HepG2 (cell line): Measurements from ENCODE around the gene TRMU. TPM values are rescaled to one million over a fixed set of nuclear protein-coding genes. Genes with fewer than 3 reads are reported as not detected.

Source experiments
- AGO1 ChIP-seq: fragments of 200-400 bp; formaldehyde crosslinking; IDR thresholded peaks from 2 replicates; pipeline ENCODE4 v1.6.1; 2017; ENCODE audit warnings: mild to moderate bottlenecking, low read depth, low read length, moderate library complexity; ENCODE audit not compliant: poor library complexity, severe bottlenecking
- ARNT ChIP-seq: fragments of 450-650 bp; IDR thresholded peaks from 2 replicates; pipeline ENCODE4 v1.6.1; 2017
- CENPT ChIP-seq: sonication (generic); formaldehyde crosslinking; IDR thresholded peaks from 2 replicates; pipeline ENCODE4 v1.8.0; 2022; ENCODE audit warnings: low read depth, mild to moderate bottlenecking, moderate library complexity, missing genetic modification reagents
- CREB1 ChIP-seq, 2 experiments: fragments of 450-650 bp in 1 of 2; IDR thresholded peaks; 2 replicates each; pipeline ENCODE4 v1.6.1; 2016 to 2017; ENCODE audit warnings: control low read depth in 1 of 2, mild to moderate bottlenecking in 1 of 2, missing compliant biosample characterization in 1 of 2, missing genetic modification characterization in 1 of 2
- NR2F2 ChIP-seq: IDR thresholded peaks from 2 replicates; pipeline ENCODE4 v1.6.1; 2012; ENCODE audit warnings: low read depth, inconsistent platforms, borderline replicate concordance
- SNAI1 ChIP-seq: sonication (generic); formaldehyde crosslinking; IDR thresholded peaks from 2 replicates; pipeline ENCODE4 v1.5.0; 2020; ENCODE audit warnings: mild to moderate bottlenecking, missing genetic modification reagents, borderline replicate concordance
- SNRNP70 ChIP-seq: fragments of 200-400 bp; formaldehyde crosslinking; IDR thresholded peaks from 2 replicates; pipeline ENCODE4 v1.6.1; 2017; ENCODE audit warnings: mild to moderate bottlenecking, low read depth, low read length, moderate library complexity
- SP5 ChIP-seq: IDR thresholded peaks from 2 replicates; pipeline ENCODE4 v1.6.1; 2016; ENCODE audit warnings: low read depth, borderline replicate concordance
- ZIK1 ChIP-seq: sonication (generic); formaldehyde crosslinking; IDR thresholded peaks from 2 replicates; pipeline ENCODE4 v1.5.0; 2020; ENCODE audit warnings: mild to moderate bottlenecking, low read depth, missing genetic modification reagents, borderline replicate concordance
- ZNF616 ChIP-seq: sonication (generic); formaldehyde crosslinking; IDR thresholded peaks from 2 replicates; pipeline ENCODE4 v1.5.0; 2020; ENCODE audit warnings: low read depth, mild to moderate bottlenecking, missing genetic modification reagents
- ZNF652 ChIP-seq: IDR thresholded peaks from 2 replicates; pipeline ENCODE4 v1.6.1; 2016; ENCODE audit warnings: low read depth, borderline replicate concordance
- polyA plus RNA-seq, 8 experiments: library from polyadenylated mRNA; depleted of rRNA in 3 of 8; stranded (reverse) in 7 of 8; unstranded in 1 of 8; fragments of >200 nt; fragmentation: Illumina TruSeq in 4 of 8; extraction: Trizol in 4 of 8; gene quantifications; 2 replicates each; pipeline versions ENCODE4 v1.2.1 to v1.2.3, GENCODE V29; 2011 to 2016; ENCODE audit warnings: low read depth in 4 of 8, missing spikeins in 1 of 8, mixed read lengths in 1 of 8; ENCODE audit not compliant: insufficient read depth in 1 of 8
- total RNA-seq, 5 experiments: library from RNA; depleted of rRNA; stranded (reverse); fragments of >200 nt; fragmentation: Illumina TruSeq; extraction: Trizol; gene quantifications; 2 replicates each; pipeline ENCODE4 v1.2.3, GENCODE V29; 2016; ENCODE audit warnings: low read depth in 1 of 5
- TF ChIP-seq, protein P1 (sequence below): sonication (generic); formaldehyde crosslinking; IDR thresholded peaks from 2 replicates; pipeline ENCODE4 v1.8.0; 2022; ENCODE audit warnings: mild to moderate bottlenecking, missing genetic modification reagents, moderate library complexity
- TF ChIP-seq, protein P2 (sequence below): sonication (generic); formaldehyde crosslinking; IDR thresholded peaks from 2 replicates; pipeline ENCODE4 v1.4.0; 2020; ENCODE audit warnings: missing genetic modification reagents, borderline replicate concordance
- TF ChIP-seq, protein P3 (sequence below): sonication (generic); formaldehyde crosslinking; conservative IDR thresholded peaks from 2 replicates; pipeline ENCODE4 v1.4.0; 2020; ENCODE audit warnings: missing genetic modification reagents
- TF ChIP-seq, protein P4 (sequence below): sonication (generic); formaldehyde crosslinking; IDR thresholded peaks from 2 replicates; pipeline ENCODE4 v1.9.0; 2021; ENCODE audit warnings: missing genetic modification reagents, borderline replicate concordance
- TF ChIP-seq, protein P5 (sequence below): sonication (generic); formaldehyde crosslinking; IDR thresholded peaks from 2 replicates; pipeline ENCODE4 v1.4.0; 2020; ENCODE audit warnings: missing genetic modification reagents
- TF ChIP-seq, protein P6 (sequence below): sonication (generic); formaldehyde crosslinking; IDR thresholded peaks from 2 replicates; pipeline ENCODE4 v1.4.0; 2020; ENCODE audit warnings: missing genetic modification reagents, borderline replicate concordance

TRMU gene
- total and polyA plus RNA-seq, 2 of the 13 experiments (the other 11 are each of a cell fraction or from before 2014, with no cell fraction given): 31.0 to 50.2 TPM

DNA sequence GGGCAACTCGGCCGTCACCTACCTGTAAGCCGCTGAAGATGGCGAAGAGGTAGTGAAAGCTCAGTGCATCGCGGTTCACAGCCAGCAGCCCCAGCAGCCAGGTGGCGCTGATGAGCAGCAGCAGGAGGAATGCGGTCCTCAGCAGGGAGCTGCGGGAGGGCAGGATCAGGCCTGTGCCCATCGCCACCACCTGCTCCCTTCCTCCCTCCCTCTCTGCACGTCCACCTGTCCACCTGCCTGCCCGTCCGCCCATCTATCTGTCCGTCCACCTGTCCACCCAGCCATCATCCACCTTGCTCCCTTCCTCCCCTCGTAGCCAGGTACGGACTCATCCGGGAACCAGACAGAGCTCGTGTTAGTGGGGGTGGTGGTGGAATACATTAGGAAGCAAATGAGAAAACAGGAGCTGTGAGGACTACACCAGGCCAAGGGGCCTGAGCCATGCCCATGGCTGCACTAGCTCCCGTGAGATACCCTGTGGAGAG, 32.2 kb downstream of the TRMU start (continued):
- TF ChIP-seq, protein P1, sequence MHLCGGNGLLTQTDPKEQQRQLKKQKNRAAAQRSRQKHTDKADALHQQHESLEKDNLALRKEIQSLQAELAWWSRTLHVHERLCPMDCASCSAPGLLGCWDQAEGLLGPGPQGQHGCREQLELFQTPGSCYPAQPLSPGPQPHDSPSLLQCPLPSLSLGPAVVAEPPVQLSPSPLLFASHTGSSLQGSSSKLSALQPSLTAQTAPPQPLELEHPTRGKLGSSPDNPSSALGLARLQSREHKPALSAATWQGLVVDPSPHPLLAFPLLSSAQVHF (CRISPR knock-in tag): no peak
- no peak for TF ChIP-seq ZIK1 (CRISPR knock-in tag)
- no peak for TF ChIP-seq ARNT
- no peak for TF ChIP-seq CENPT (CRISPR knock-in tag)
- TF ChIP-seq, protein P2, sequence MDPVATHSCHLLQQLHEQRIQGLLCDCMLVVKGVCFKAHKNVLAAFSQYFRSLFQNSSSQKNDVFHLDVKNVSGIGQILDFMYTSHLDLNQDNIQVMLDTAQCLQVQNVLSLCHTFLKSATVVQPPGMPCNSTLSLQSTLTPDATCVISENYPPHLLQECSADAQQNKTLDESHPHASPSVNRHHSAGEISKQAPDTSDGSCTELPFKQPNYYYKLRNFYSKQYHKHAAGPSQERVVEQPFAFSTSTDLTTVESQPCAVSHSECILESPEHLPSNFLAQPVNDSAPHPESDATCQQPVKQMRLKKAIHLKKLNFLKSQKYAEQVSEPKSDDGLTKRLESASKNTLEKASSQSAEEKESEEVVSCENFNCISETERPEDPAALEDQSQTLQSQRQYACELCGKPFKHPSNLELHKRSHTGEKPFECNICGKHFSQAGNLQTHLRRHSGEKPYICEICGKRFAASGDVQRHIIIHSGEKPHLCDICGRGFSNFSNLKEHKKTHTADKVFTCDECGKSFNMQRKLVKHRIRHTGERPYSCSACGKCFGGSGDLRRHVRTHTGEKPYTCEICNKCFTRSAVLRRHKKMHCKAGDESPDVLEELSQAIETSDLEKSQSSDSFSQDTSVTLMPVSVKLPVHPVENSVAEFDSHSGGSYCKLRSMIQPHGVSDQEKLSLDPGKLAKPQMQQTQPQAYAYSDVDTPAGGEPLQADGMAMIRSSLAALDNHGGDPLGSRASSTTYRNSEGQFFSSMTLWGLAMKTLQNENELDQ: no peak
- TF ChIP-seq, protein P3, sequence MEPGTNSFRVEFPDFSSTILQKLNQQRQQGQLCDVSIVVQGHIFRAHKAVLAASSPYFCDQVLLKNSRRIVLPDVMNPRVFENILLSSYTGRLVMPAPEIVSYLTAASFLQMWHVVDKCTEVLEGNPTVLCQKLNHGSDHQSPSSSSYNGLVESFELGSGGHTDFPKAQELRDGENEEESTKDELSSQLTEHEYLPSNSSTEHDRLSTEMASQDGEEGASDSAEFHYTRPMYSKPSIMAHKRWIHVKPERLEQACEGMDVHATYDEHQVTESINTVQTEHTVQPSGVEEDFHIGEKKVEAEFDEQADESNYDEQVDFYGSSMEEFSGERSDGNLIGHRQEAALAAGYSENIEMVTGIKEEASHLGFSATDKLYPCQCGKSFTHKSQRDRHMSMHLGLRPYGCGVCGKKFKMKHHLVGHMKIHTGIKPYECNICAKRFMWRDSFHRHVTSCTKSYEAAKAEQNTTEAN: no peak
- no peak for TF ChIP-seq AGO1
- TF ChIP-seq, protein P4, sequence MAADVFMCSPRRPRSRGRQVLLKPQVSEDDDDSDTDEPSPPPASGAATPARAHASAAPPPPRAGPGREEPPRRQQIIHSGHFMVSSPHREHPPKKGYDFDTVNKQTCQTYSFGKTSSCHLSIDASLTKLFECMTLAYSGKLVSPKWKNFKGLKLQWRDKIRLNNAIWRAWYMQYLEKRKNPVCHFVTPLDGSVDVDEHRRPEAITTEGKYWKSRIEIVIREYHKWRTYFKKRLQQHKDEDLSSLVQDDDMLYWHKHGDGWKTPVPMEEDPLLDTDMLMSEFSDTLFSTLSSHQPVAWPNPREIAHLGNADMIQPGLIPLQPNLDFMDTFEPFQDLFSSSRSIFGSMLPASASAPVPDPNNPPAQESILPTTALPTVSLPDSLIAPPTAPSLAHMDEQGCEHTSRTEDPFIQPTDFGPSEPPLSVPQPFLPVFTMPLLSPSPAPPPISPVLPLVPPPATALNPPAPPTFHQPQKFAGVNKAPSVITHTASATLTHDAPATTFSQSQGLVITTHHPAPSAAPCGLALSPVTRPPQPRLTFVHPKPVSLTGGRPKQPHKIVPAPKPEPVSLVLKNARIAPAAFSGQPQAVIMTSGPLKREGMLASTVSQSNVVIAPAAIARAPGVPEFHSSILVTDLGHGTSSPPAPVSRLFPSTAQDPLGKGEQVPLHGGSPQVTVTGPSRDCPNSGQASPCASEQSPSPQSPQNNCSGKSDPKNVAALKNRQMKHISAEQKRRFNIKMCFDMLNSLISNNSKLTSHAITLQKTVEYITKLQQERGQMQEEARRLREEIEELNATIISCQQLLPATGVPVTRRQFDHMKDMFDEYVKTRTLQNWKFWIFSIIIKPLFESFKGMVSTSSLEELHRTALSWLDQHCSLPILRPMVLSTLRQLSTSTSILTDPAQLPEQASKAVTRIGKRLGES (CRISPR knock-in tag): no peak
- no peak for TF ChIP-seq CREB1 (IDR thresholded peaks at IDR 0.05)
- TF ChIP-seq CREB1 (CRISPR knock-in tag; IDR thresholded peaks at IDR 0.05): no peak
- TF ChIP-seq SNRNP70: no peak
- TF ChIP-seq SP5 (CRISPR knock-in tag): no peak
- TF ChIP-seq NR2F2: no peak
- TF ChIP-seq, protein P5, sequence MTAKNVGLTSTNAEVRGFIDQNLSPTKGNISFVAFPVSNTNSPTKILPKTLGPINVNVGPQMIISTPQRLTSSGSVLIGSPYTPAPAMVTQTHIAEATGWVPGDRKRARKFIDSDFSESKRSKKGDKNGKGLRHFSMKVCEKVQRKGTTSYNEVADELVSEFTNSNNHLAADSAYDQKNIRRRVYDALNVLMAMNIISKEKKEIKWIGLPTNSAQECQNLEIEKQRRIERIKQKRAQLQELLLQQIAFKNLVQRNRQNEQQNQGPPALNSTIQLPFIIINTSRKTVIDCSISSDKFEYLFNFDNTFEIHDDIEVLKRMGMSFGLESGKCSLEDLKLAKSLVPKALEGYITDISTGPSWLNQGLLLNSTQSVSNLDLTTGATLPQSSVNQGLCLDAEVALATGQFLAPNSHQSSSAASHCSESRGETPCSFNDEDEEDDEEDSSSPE (CRISPR knock-in tag): no peak
- TF ChIP-seq, protein P6, sequence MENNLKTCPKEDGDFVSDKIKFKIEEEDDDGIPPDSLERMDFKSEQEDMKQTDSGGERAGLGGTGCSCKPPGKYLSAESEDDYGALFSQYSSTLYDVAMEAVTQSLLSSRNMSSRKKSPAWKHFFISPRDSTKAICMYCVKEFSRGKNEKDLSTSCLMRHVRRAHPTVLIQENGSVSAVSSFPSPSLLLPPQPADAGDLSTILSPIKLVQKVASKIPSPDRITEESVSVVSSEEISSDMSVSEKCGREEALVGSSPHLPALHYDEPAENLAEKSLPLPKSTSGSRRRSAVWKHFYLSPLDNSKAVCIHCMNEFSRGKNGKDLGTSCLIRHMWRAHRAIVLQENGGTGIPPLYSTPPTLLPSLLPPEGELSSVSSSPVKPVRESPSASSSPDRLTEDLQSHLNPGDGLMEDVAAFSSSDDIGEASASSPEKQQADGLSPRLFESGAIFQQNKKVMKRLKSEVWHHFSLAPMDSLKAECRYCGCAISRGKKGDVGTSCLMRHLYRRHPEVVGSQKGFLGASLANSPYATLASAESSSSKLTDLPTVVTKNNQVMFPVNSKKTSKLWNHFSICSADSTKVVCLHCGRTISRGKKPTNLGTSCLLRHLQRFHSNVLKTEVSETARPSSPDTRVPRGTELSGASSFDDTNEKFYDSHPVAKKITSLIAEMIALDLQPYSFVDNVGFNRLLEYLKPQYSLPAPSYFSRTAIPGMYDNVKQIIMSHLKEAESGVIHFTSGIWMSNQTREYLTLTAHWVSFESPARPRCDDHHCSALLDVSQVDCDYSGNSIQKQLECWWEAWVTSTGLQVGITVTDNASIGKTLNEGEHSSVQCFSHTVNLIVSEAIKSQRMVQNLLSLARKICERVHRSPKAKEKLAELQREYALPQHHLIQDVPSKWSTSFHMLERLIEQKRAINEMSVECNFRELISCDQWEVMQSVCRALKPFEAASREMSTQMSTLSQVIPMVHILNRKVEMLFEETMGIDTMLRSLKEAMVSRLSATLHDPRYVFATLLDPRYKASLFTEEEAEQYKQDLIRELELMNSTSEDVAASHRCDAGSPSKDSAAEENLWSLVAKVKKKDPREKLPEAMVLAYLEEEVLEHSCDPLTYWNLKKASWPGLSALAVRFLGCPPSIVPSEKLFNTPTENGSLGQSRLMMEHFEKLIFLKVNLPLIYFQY (CRISPR knock-in tag): no peak
- TF ChIP-seq SNAI1 (CRISPR knock-in tag): no peak
- TF ChIP-seq ZNF616 (CRISPR knock-in tag): no peak
- no peak for TF ChIP-seq ZNF652
